Esophagus squamous epithelium (tissue), 5 donors: Measurements from ENCODE around the gene APOL5. TPM values are rescaled to one million over a fixed set of nuclear protein-coding genes. Genes with fewer than 3 reads are reported as not detected.
A peak's percentile ranks its signal among the peaks of the same experiment; 100 is the strongest.

Source experiments
- DNase-seq: peaks from one replicate; lab custom pipeline; 2025; lab: John Stamatoyannopoulos, UW
- H3K27ac ChIP-seq, 4 donors: fragments of 200-600 bp; sonication (generic); one replicate each; pipeline ENCODE4 v1.5.1; 2016 to 2019; ENCODE audit warnings: mild to moderate bottlenecking in 1 of 4
- H3K27me3 ChIP-seq, 4 donors: fragments of 200-600 bp; sonication (generic); 1 replicate in 3 of 4; 2 replicates in 1 of 4; pipeline versions ENCODE4 v1.5.1 to v1.6.0; 2017 to 2021; ENCODE audit warnings: antibody characterized with exemption in 1 of 4
- H3K36me3 ChIP-seq, 3 donors: fragments of 200-600 bp; sonication (generic); one replicate each; pipeline ENCODE4 v1.5.1; 2016 to 2019
- H3K4me1 ChIP-seq, 3 donors: fragments of 200-600 bp; sonication (generic); one replicate each; pipeline ENCODE4 v1.5.1; 2017 to 2019
- H3K4me3 ChIP-seq, 4 donors: fragments of 200-600 bp; sonication (generic); 1 replicate in 3 of 4; 2 replicates in 1 of 4; pipeline ENCODE4 v1.5.1; 2016 to 2019; ENCODE audit warnings: mild to moderate bottlenecking in 2 of 4, moderate library complexity in 1 of 4
- H3K9me3 ChIP-seq, 3 donors: fragments of 200-600 bp; sonication (generic); one replicate each; pipeline ENCODE4 v1.5.1; 2016 to 2019
- CTCF ChIP-seq, 6 experiments: fragments of 450-650 bp in 4 of 6; fragments of 200-600 bp in 2 of 6; sonication (generic) in 2 of 6; IDR thresholded peaks; one replicate each; pipeline ENCODE4 v1.5.1; 2016 to 2019; ENCODE audit warnings: antibody characterized with exemption in 6 of 6, mild to moderate bottlenecking in 4 of 6, moderate library complexity in 4 of 6
- POLR2A ChIP-seq, 4 donors: fragments of 450-650 bp; IDR thresholded peaks; one replicate each; pipeline ENCODE4 v1.6.1; 2017; ENCODE audit warnings: antibody characterized with exemption in 4 of 4, mild to moderate bottlenecking in 4 of 4, moderate library complexity in 3 of 4
- WGBS, 2 donors: methylation state at CpG; one replicate each; pipeline ENCODE4 v1.1.5; 2018; 5-methylcytosine and 5-hydroxymethylcytosine counted together
- intact Hi-C: fragments of 100-400 bp; cut with DNase I; formaldehyde crosslinking; loops from one replicate; pipeline ENCODE4 v1.15.0; 2022
- total RNA-seq, 4 donors: library from RNA; depleted of rRNA; stranded (reverse); fragments of >200 nt; gene quantifications; one replicate each; pipeline ENCODE4 v1.1.0, GENCODE V29; 2016
- donor health status: DM: yes; HTN: yes; CAD: no.

Gene APOL5
- total RNA-seq, 4 donors from 2014 or later, result not detected

GRCh38 chr22:35752006-35752862, 34.6 kb downstream of the APOL5 start:
- intact Hi-C loops, result no loop called here
- 59 to 60% methylated on average over 5 of the region's 5 CpGs for WGBS, 2 donors
- H3K27ac ChIP-seq, result peak overlapping the region in 1 of 4 donors; percentile 15

GRCh38 chr22:35752863-35753189, 35.2 kb downstream of the APOL5 start:
- Histone ChIP-seq H3K27ac (peak overlapping the region in 1 of 4 donors; percentile 15), H3K9me3 (no peaks in the 10 kb centered on the region), H3K4me3 (no peak overlapping the region), H3K36me3 (peaks cover 0 to 67% (median 7%) of the 10 kb centered on the region in 3 donors), H3K27me3 (no peaks in the 10 kb centered on the region), H3K4me1 (peaks cover 0 to 7% (median 0%) of the 10 kb centered on the region in 3 donors)
- 66 to 74% methylated on average over 3 of the region's 3 CpGs for WGBS, 2 donors
- no peak for DNase-seq
- intact Hi-C loops, result no loop called here
- TF ChIP-seq POLR2A (IDR thresholded peaks at IDR 0.05) (no peak), CTCF (IDR thresholded peaks at IDR 0.05) (no peak)

More at GRCh38 chr22:35752006-35752862, 34.6 kb downstream of the APOL5 start:
- Histone ChIP-seq H3K4me3 (no peak overlapping the region), H3K27me3 (no peaks in the 10 kb centered on the region), H3K4me1 (peaks cover 0 to 11% (median 0%) of the 10 kb centered on the region in 3 donors), H3K9me3 (no peaks in the 10 kb centered on the region), H3K36me3 (peaks cover 0 to 62% (median 7%) of the 10 kb centered on the region in 3 donors)
- DNase-seq, result no peak
- TF ChIP-seq POLR2A (IDR thresholded peaks at IDR 0.05), result no peak
- TF ChIP-seq CTCF (IDR thresholded peaks at IDR 0.05), result no peak

- H3K27me3 ChIP-seq, result no peaks in the 10 kb centered on the region
- H3K9me3 ChIP-seq, result no peaks in the 10 kb centered on the region
- H3K36me3 ChIP-seq, result peaks cover 0 to 85% (median 9%) of the 10 kb centered on the region in 3 donors
- intact Hi-C loops, result no loop called here
- no peak for TF ChIP-seq CTCF (IDR thresholded peaks at IDR 0.05)
- no peak for TF ChIP-seq POLR2A (IDR thresholded peaks at IDR 0.05)
- no peak overlapping the region for H3K27ac ChIP-seq
- H3K4me1 ChIP-seq, result peaks cover 0 to 5% (median 0%) of the 10 kb centered on the region in 3 donors
- DNase-seq, result no peak
- WGBS, 2 donors, result 78 to 86% methylated on average over 2 of the region's 2 CpGs
- H3K4me3 ChIP-seq, result no peak overlapping the region
These were observed 37.1 kb downstream of the APOL5 start for GRCh38 chr22:35754761-35755160.

GRCh38 chr22:35756722-35757121, 39.0 kb downstream of the APOL5 start:
- H3K27ac ChIP-seq, result no peak overlapping the region
- peaks cover 0 to 5% (median 0%) of the 10 kb centered on the region in 3 donors for H3K4me1 ChIP-seq
- peaks cover 0 to 86% (median 9%) of the 10 kb centered on the region in 3 donors for H3K36me3 ChIP-seq
- no peak overlapping the region for H3K4me3 ChIP-seq
- TF ChIP-seq POLR2A (IDR thresholded peaks at IDR 0.05) (no peak), CTCF (IDR thresholded peaks at IDR 0.05) (no peak)
- no peaks in the 10 kb centered on the region for H3K9me3 ChIP-seq
- 94 to 100% methylated on average over 1 of the region's 1 CpG for WGBS, 2 donors
- DNase-seq, result no peak
- intact Hi-C loops, result no loop called here
- no peaks in the 10 kb centered on the region for H3K27me3 ChIP-seq

GRCh38 chr22:35758394-35758793, 40.7 kb downstream of the APOL5 start:
- Histone ChIP-seq H3K9me3 (no peaks in the 10 kb centered on the region), H3K27ac (no peak overlapping the region), H3K4me3 (no peak overlapping the region), H3K36me3 (peaks cover 0 to 85% (median 9%) of the 10 kb centered on the region in 3 donors), H3K4me1 (no peaks in the 10 kb centered on the region), H3K27me3 (no peaks in the 10 kb centered on the region)
- TF ChIP-seq CTCF (IDR thresholded peaks at IDR 0.05) (no peak), POLR2A (IDR thresholded peaks at IDR 0.05) (no peak)
- intact Hi-C loops, result no loop called here
- DNase-seq, result no peak
- WGBS, 2 donors, result 64 to 66% methylated on average over 1 of the region's 1 CpG
